GM19328 (cell line): ENCODE results near the gene WDR82.

ENCODE experiments used
- ATAC-seq: cut with Tn5 transposase; IDR thresholded peaks from one replicate; pipeline ENCODE4 v1.9.1; 2021; ENCODE audit warnings: mild to moderate bottlenecking, moderate library complexity; ENCODE audit not compliant: unreplicated experiment

The WDR82 gene

DNA sequence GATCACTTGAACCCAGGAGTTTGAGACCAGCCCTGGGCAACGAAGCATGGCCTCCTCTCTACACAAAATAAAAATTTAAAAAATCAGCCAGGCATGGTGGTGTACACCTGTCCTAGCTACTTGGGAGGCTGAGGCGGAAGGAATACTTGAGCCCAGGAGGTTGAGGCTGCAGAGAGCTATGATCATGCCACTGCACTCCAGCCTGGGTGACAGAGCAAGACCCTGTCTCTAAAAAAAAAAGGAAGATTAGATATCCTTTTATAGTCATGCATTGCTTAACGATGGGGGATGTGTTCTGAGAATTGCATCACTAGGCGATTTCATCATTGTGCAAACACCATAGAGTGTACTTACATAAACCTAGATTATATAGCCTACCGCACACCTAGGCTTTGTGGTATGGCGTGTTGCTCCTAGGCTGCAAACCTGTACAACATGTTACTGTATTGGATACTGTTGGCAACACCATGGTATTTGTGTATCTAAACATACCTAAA is 67.9 kb downstream of the WDR82 start:
- ATAC-seq = no peak

DNA sequence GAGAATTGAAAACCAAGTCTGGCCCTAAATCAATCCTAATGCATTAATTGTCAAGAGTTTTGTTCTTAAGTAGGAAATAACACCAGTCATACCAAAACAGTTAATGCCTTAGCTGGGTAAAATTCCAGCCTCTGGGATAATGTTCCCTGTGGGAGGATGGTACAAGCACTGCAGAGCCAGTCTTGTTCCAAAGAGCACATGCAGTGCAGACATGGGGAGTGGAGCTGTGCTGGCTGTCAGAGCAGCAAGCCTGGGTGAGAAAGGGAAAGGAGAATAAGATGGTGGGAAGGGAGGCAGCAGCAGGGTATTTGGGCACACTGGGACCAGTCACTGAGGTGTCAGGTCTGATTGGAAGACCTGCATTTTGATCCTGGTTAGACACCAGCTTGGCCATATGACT is 68.4 kb downstream of the WDR82 start:
- ATAC-seq = no peak

DNA sequence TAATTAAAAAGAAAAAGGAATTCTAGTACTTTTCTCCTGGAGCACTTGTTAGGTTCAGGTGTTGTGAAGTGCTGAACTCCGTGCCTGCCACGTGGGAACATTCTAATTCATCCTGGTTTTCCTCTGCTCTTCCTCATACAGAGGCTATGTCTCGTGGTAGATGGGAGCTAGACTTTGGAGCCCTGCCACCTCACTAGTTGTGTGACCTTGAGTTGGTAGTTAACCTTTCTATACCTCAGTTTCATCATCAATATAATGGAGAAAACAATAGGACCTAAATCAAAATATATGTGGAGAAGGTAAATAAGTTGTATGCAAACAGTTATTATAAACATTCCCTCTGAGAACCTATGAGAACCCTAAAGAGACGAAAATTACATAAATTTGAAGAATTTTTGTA is 69.9 kb downstream of the WDR82 start:
- ATAC-seq = no peak

DNA sequence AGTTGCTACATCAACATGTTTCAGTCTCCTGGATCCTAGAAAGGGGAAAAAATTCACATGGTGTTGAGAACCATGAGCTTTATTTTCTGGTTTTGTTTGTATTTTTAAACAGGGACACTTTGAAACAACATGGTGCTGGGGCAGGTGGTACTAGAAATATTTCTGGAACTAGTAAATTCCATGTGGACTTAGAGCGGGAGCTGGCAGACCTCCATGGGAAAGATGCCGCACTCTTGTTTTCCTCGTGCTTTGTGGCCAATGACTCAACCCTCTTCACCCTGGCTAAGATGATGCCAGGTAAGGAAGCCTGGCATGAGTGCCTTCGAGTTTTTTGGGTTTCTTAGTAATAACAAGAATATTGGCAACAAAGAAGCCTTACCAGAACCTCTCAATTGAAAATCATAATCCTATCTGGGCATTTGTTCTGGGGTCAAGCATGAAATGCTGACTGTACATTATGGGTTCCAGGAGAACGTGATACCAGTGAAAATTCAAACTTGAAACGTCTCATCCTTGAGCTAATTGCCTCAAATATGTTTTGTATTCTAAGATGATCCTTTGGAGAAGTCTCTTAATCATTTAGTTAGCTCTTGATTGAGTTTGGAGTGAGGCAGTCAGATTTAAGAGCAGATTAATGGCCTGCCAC is 72.6 kb downstream of the WDR82 start:
- no peak for ATAC-seq
